ENCODE measurements around the gene BPIFB3.

- TF ChIP-seq ZNF24 (IDR thresholded peaks at IDR 0.05): no peak
- no peak for TF ChIP-seq SIX5 (IDR thresholded peaks at IDR 0.05; ENCODE audit: borderline replicate concordance in 1 of 2, insufficient read depth in 1 of 2, low read depth in 1 of 2, low read length in 2 of 2)
- peak; percentile 17 to 64; a peak in 2 of 4 replicates for TF ChIP-seq RAD21 (CRISPR knock-in tag; conservative IDR thresholded peaks at IDR 0.05 in 1 of 2, IDR thresholded peaks at IDR 0.05 in 1 of 2)
- no peak for TF ChIP-seq MNT (conservative IDR thresholded peaks at IDR 0.05)
- TF ChIP-seq U2AF2 (optimal IDR thresholded peaks at IDR 0.05; ENCODE audit: low read depth, low read length): no peak
- TF ChIP-seq ZBTB1 (CRISPR knock-in tag; IDR thresholded peaks at IDR 0.05; ENCODE audit: borderline replicate concordance, low read depth): no peak
- TF ChIP-seq JUN (IDR thresholded peaks at IDR 0.05; ENCODE audit: borderline replicate concordance, low read depth, low read length): no peak
- TF ChIP-seq JUN (CRISPR knock-in tag; IDR thresholded peaks at IDR 0.05; ENCODE audit: borderline replicate concordance): no peak
- no peak for TF ChIP-seq STAG1 (CRISPR knock-in tag; IDR thresholded peaks at IDR 0.05; ENCODE audit: borderline replicate concordance)
Measured at GRCh38 chr20:33005132-33005566, 48.6 kb upstream of the BPIFB3 start.
